Fibroblast of skin of scalp (primary cell): ENCODE data around the gene ANAPC16. TPM values are rescaled to one million over a fixed set of nuclear protein-coding genes. Genes with fewer than 3 reads are reported as not detected.
"Not testable (repeated sequence)": the region's sequence is repeated elsewhere in the genome, so short reads cannot be mapped to it uniquely, and the experiment has no call there.

Experiments used
- DNase-seq: peaks from one replicate; pipeline ENCODE4 v3.0.0-alpha.2; 2013
- polyA plus RNA-seq, 2 experiments: library from polyadenylated mRNA; unstranded; fragments of 120-200 nt; gene quantifications; one replicate each; pipeline ENCODE4 v1.2.1, GENCODE V29; 2013; ENCODE audit not compliant: insufficient read length in 2 of 2

Gene ANAPC16
- polyA plus RNA-seq (2013, experiment 1 of 2; ENCODE audit: insufficient read length) = 72.8 TPM
- 80.0 TPM for polyA plus RNA-seq (2013, experiment 2 of 2; ENCODE audit: insufficient read length)

- DNase-seq = peak; percentile 93
These were observed at the start of gene ANAPC16, which contains the start of gene ASCC1 for GRCh38 chr10:72215611-72216549. ANAPC16 (plus strand) TSS chr10:72216012; CDS start chr10:72223915, 7,903 bp downstream. ASCC1 (minus strand) TSS chr10:72216276; CDS start chr10:72213298, 2,978 bp downstream.

GRCh38 chr10:72167118-72167517 lies 48.7 kb upstream of the ANAPC16 start:
- no peak for DNase-seq

GRCh38 chr10:72170263-72170662 lies 45.5 kb upstream of the ANAPC16 start:
- DNase-seq = no peak

- DNase-seq = no peak
These were observed 45.1 kb upstream of the ANAPC16 start for GRCh38 chr10:72170733-72171132.

DNA sequence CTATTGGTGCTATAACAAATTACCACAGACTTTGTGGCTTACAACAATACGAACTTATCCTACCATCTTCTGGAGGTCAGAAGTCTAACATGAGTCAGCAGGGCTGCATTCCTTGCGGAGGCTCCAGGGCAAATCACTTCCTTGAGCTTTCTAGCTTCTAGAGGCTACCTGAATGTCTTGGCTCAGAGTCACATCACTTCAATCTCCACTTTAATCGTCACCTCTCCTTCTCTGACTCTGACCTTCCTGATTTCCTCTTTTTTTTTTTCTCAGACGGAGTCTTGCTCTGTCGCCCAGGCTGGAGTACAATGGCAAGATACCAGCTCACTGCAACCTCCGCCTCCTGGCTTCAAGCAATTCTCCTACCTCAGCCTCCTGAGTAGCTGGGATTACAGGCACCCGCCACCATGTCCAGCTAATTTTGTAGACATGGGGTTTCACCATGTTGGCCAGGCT lies 44.6 kb upstream of the ANAPC16 start:
- peak; percentile 67 for DNase-seq

GRCh38 chr10:72173262-72173618 lies 42.6 kb upstream of the ANAPC16 start:
- DNase-seq = no peak

GRCh38 chr10:72173619-72174296 lies 42.1 kb upstream of the ANAPC16 start:
- DNase-seq = peak; percentile 28

GRCh38 chr10:72174297-72174662 lies 41.5 kb upstream of the ANAPC16 start:
- DNase-seq = no peak

GRCh38 chr10:72175149-72175548 lies 40.7 kb upstream of the ANAPC16 start:
- peak; percentile 63 for DNase-seq

- no peak for DNase-seq
These were observed 39.1 kb upstream of the ANAPC16 start for GRCh38 chr10:72176701-72177100.

DNA sequence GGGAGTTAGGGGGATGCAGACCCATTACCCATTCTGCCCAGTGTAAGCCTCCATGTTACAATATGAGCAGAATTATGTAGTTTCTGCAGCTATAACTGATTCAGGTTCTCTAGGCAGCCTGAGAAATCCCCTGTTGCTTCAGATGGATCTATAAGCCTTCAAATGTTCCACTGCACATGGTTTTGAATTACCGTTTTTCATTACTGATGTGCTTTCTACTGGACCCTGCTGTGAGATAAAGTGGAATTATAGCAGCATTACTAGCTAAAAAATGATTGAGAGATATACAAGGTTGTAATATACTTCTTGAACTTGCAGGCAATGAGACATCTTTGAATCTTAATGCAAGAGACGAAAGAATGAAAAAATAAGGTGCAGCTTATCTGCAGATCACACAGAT lies 38.4 kb upstream of the ANAPC16 start:
- no peak for DNase-seq

GRCh38 chr10:72184156-72184555 lies 31.7 kb upstream of the ANAPC16 start:
- DNase-seq = no peak

GRCh38 chr10:72186258-72186981 lies 29.4 kb upstream of the ANAPC16 start:
- peak; percentile 22 for DNase-seq

- DNase-seq = no peak
These were observed 28.9 kb upstream of the ANAPC16 start for GRCh38 chr10:72186982-72187330.

- DNase-seq = no peak
These were observed 20.9 kb upstream of the ANAPC16 start for GRCh38 chr10:72194949-72195348.

DNA sequence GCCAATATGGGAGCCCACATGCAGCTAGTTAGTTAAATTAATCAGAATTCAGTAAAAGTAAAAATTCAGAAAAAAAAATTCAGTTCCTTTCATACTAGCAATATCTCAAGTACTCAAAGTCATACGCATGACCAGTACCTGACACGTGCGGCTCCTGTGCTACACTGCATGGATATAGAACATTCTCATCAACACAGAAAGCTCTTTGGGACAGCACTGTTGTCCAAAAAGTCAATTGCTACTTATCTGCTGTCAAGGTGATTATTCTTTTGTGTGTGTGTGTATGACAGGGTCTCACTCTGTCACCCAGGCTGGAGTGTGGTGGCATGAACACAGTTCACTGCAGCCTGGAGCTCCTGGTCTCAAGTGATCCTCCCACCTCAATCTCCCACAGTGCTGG lies 14.9 kb upstream of the ANAPC16 start:
- no peak for DNase-seq

- DNase-seq = no peak
These were observed 14.5 kb upstream of the ANAPC16 start for GRCh38 chr10:72201293-72201692.

DNA sequence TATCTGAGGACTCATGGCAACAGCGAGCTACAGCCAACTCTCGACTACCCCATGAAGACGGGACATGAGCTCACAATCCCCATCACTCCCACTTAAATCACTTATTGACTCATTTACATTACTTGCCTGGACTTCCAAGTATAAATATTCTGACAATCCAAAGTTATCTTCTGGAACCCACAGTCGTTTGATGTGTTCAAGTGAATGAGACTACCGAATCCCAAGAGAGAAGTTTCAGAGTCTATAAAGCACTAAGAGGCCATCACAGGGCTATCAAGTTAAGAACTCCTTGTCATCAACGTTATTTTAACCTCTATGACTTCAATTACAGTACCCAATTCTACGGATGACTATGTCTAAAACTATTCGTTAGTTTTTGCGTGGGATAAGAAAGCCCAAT lies 11.5 kb upstream of the ANAPC16 start:
- peak; percentile 29 for DNase-seq

DNA sequence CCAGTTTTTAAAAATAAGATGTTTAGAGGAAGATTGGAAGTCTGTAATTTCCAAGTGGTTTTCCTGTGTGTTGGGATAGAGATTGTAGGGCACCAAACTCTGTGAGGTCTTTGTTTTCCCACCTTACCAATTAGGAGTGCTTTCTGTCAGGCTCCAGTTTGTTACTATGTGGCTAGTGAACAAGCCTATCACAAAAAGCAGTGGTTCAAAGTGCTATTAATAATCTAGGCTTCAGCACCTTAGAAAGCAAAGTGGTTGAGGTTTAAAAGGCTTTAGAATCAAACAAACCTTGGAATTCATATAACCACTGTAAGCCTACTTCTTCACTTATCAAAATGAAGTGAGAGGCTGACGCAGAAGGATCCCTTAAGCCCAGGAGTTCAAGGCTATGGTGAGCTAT lies 11.1 kb upstream of the ANAPC16 start:
- no peak for DNase-seq

GRCh38 chr10:72206511-72207229 lies 9.1 kb upstream of the ANAPC16 start:
- DNase-seq = no peak

GRCh38 chr10:72208526-72208925 lies 7.3 kb upstream of the ANAPC16 start:
- not testable (repeated sequence) for DNase-seq

DNA sequence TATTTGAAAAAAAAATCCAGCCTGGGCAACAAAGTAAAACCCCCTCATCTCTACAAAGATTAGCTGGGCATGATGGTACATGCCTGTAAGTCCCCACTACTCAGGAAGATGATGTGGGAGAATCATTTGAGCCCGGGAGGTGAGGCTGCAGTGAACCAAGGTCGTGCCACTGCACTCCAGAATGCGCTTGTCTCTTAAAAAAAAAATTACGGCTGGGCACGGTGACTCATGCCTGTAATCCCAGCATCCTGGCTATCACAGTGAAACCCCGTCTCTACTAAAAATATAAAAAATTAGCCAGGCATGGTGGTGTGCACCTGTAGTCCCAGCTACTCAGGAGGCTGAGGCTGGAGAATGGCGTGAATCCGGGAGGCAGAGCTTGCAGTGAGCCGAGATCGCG lies 4.4 kb upstream of the ANAPC16 start:
- not testable (repeated sequence) for DNase-seq
